Keratinocyte (primary cell): ENCODE measurements around the gene GPATCH1. TPM values are rescaled to one million over a fixed set of nuclear protein-coding genes. Genes with fewer than 3 reads are reported as not detected.

Source experiments
- DNase-seq: peaks from one replicate; pipeline ENCODE4 v3.0.0-alpha.2; 2011; ENCODE audit warnings: low read depth, missing footprints, low spot score
- FAIRE-seq: peaks from 2 replicates; lab custom pipeline; 2011; peaks lifted over from hg19 to GRCh38; lab: Jason Lieb, UNC
- H2AFZ ChIP-seq: 2 replicates; pipeline ENCODE4 v1.6.0; 2012; ENCODE audit warnings: low read length, control low read depth, inconsistent platforms; ENCODE audit not compliant: control insufficient read depth
- H3K27ac ChIP-seq: 2 replicates; pipeline ENCODE4 v1.5.1; 2011; ENCODE audit warnings: low read length; ENCODE audit not compliant: control insufficient read depth, insufficient read depth
- H3K27me3 ChIP-seq: 3 replicates; pipeline ENCODE4 v1.6.0; 2011; ENCODE audit warnings: low read length; ENCODE audit not compliant: control insufficient read depth, insufficient read depth; ENCODE audit errors: extremely low read depth
- H3K36me3 ChIP-seq, 2 experiments: 2 replicates in 1 of 2; 3 replicates in 1 of 2; pipeline ENCODE4 v1.5.1; 2011; ENCODE audit warnings: low read length in 2 of 2, mild to moderate bottlenecking in 1 of 2; ENCODE audit not compliant: control insufficient read depth in 2 of 2, insufficient read depth in 2 of 2; ENCODE audit errors: extremely low read depth in 1 of 2
- H3K4me1 ChIP-seq: 3 replicates; pipeline ENCODE4 v1.5.1; 2011; ENCODE audit warnings: low read length; ENCODE audit not compliant: control insufficient read depth, insufficient read depth; ENCODE audit errors: extremely low read depth
- H3K4me2 ChIP-seq: 3 replicates; pipeline ENCODE4 v1.6.0; 2011; ENCODE audit warnings: low read depth, low read length; ENCODE audit not compliant: control insufficient read depth, insufficient read depth; ENCODE audit errors: extremely low read depth
- H3K4me3 ChIP-seq, 3 experiments: fragments of 200-600 bp in 1 of 3; sonication (generic) in 1 of 3; 2 replicates in 2 of 3; 3 replicates in 1 of 3; pipeline ENCODE4 v1.5.1; 2011 to 2016; ENCODE audit warnings: low read length in 3 of 3, mild to moderate bottlenecking in 3 of 3, control low read depth in 2 of 3, inconsistent platforms in 1 of 3, low read depth in 1 of 3, mixed read lengths in 1 of 3, mixed run types in 1 of 3, moderate library complexity in 1 of 3; ENCODE audit not compliant: control insufficient read depth in 2 of 3, insufficient read depth in 2 of 3; ENCODE audit errors: extremely low read depth in 1 of 3
- H3K79me2 ChIP-seq: 2 replicates; pipeline ENCODE4 v1.6.0; 2012; ENCODE audit warnings: low read length; ENCODE audit not compliant: control insufficient read depth, insufficient read depth
- H3K9ac ChIP-seq: 3 replicates; pipeline ENCODE4 v1.6.0; 2011; ENCODE audit warnings: low read length; ENCODE audit not compliant: control insufficient read depth, insufficient read depth; ENCODE audit errors: extremely low read depth
- H3K9me1 ChIP-seq: 3 replicates; pipeline ENCODE4 v1.6.0; 2011; ENCODE audit warnings: low read length; ENCODE audit not compliant: control insufficient read depth, insufficient read depth; ENCODE audit errors: extremely low read depth
- H3K9me3 ChIP-seq: 2 replicates; pipeline ENCODE4 v1.5.1; 2012; ENCODE audit warnings: low read depth, low read length; ENCODE audit not compliant: control insufficient read depth
- H4K20me1 ChIP-seq: 3 replicates; pipeline ENCODE4 v1.6.0; 2011; ENCODE audit warnings: low read length; ENCODE audit not compliant: control insufficient read depth, insufficient read depth; ENCODE audit errors: extremely low read depth
- EZH2 ChIP-seq: IDR thresholded peaks from one replicate; pipeline ENCODE4 v1.6.1; 2012; ENCODE audit warnings: inconsistent platforms, mild to moderate bottlenecking, low read length, moderate library complexity
- dilution Hi-C: fragments of 300-500 bp; cut with MboI; formaldehyde crosslinking; loops from one replicate; pipeline ENCODE4 v1.7.0; 2020; ENCODE audit warnings: low sequenced_read_pairs; ENCODE audit not compliant: extremely low pct_ligation_motif_present
- polyA plus RNA-seq, 5 experiments: library from polyadenylated mRNA; depleted of rRNA in 3 of 5; stranded (reverse) in 3 of 5; stranded (forward) in 1 of 5; unstranded in 1 of 5; fragments of >200 nt; gene quantifications; 1 replicate in 1 of 5; 2 replicates in 3 of 5; 3 replicates in 1 of 5; pipeline versions ENCODE4 v1.2.1 to v1.2.3, GENCODE V29; 2011 to 2012; ENCODE audit warnings: missing spikeins in 2 of 5, low read depth in 1 of 5, low replicate concordance in 1 of 5
- TF ChIP-seq, protein P1 (sequence below), 3 experiments: IDR thresholded peaks in 1 of 3; conservative IDR thresholded peaks in 1 of 3; optimal IDR thresholded peaks in 1 of 3; 2 replicates in 2 of 3; 3 replicates in 1 of 3; pipeline versions ENCODE3 to v1.5.1; 2011; ENCODE audit warnings: low read length in 3 of 3, mild to moderate bottlenecking in 3 of 3, moderate library complexity in 2 of 3, control low read depth in 1 of 3, inconsistent platforms in 1 of 3; ENCODE audit not compliant: insufficient read depth in 2 of 3; ENCODE audit errors: extremely low read depth in 1 of 3

GPATCH1 gene
- polyA plus RNA-seq, 1 donor (not counting 4 experiments of a cell fraction or from before 2014, with no cell fraction given), result 5.8 TPM

DNA sequence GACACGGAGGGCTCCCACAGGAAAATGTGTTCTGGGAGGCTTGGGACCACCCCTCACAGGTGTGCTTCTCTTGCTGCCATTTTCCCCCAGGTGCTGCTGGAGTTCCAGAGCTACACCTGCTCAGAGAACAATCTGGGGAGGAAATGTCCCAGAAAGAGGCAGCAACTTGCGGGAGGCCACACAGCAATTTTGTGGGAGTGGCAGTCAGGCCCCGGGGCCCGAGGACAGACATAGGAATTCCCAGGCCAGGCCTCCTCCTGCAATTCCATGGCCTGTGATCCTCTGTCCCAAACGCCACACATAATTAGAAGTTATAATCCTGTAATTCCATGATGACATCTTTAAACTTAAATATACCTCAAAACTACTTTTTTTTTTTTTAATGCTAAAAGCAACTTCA lies 18.1 kb upstream of the GPATCH1 start:
- Histone ChIP-seq H3K27me3 (no peaks in the 10 kb centered on the region), H3K4me3 (peak overlapping the region in 1 of 3 experiments; percentile 38), H3K27ac (no peak overlapping the region), H4K20me1 (peaks cover 5% of the 10 kb centered on the region), H3K36me3 (no peaks in the 10 kb centered on the region), H3K4me1 (peaks cover 7% of the 10 kb centered on the region), H3K9me1 (no peaks in the 10 kb centered on the region), H3K4me2 (peak overlapping the region; percentile 73), H3K9me3 (no peaks in the 10 kb centered on the region), H3K9ac (no peak overlapping the region), H2AFZ (no peak overlapping the region), H3K79me2 (peaks cover 14% of the 10 kb centered on the region)
- FAIRE-seq (no peak), DNase-seq (no peak)
- TF ChIP-seq EZH2, result no peak
- TF ChIP-seq, protein P1, sequence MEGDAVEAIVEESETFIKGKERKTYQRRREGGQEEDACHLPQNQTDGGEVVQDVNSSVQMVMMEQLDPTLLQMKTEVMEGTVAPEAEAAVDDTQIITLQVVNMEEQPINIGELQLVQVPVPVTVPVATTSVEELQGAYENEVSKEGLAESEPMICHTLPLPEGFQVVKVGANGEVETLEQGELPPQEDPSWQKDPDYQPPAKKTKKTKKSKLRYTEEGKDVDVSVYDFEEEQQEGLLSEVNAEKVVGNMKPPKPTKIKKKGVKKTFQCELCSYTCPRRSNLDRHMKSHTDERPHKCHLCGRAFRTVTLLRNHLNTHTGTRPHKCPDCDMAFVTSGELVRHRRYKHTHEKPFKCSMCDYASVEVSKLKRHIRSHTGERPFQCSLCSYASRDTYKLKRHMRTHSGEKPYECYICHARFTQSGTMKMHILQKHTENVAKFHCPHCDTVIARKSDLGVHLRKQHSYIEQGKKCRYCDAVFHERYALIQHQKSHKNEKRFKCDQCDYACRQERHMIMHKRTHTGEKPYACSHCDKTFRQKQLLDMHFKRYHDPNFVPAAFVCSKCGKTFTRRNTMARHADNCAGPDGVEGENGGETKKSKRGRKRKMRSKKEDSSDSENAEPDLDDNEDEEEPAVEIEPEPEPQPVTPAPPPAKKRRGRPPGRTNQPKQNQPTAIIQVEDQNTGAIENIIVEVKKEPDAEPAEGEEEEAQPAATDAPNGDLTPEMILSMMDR (optimal IDR thresholded peaks at IDR 0.05 in 1 of 3, IDR thresholded peaks at IDR 0.05 in 1 of 3, conservative IDR thresholded peaks at IDR 0.05 in 1 of 3; ENCODE audit: extremely low read depth in 1 of 3, insufficient read depth in 2 of 3, low read length in 3 of 3), result no peak
- dilution Hi-C loops, result no loop called here

DNA sequence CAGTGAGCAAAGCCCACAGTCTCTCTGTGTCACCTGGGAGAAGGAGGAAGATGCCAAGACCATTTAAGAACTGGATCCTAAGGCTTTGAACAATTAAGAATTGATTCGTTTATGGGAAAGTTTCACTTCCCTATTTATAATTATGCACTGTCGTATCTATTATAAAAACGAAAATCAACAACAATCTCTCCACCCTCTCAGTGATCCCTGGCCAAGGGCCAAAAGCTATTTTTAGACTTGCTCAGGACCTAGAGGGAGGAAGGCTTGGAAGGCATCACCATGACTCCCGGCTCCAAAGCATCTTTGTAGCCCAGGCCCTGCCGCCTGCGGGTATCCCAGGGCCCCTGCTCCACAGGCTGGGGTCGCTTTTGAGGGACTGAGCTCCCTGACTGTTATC lies 17.6 kb upstream of the GPATCH1 start:
- H3K27ac ChIP-seq, result no peak overlapping the region
- DNase-seq (no peak), FAIRE-seq (no peak)
- no peaks in the 10 kb centered on the region for H3K9me3 ChIP-seq
- no peaks in the 10 kb centered on the region for H3K9me1 ChIP-seq
- peak overlapping the region; percentile 73 for H3K4me2 ChIP-seq
- peaks cover 7% of the 10 kb centered on the region for H3K4me1 ChIP-seq
- H3K4me3 ChIP-seq, result peak overlapping the region; percentile 38 to 57 (median 55)
- H3K79me2 ChIP-seq, result peaks cover 14% of the 10 kb centered on the region
- dilution Hi-C loops, result no loop called here
- H3K27me3 ChIP-seq, result no peaks in the 10 kb centered on the region
- peaks cover 5% of the 10 kb centered on the region for H4K20me1 ChIP-seq
- TF ChIP-seq EZH2, result no peak
- TF ChIP-seq, protein P1 (optimal IDR thresholded peaks at IDR 0.05 in 1 of 3, IDR thresholded peaks at IDR 0.05 in 1 of 3, conservative IDR thresholded peaks at IDR 0.05 in 1 of 3; ENCODE audit: extremely low read depth in 1 of 3, insufficient read depth in 2 of 3, low read length in 3 of 3), result no peak
- no peak overlapping the region for H2AFZ ChIP-seq
- no peaks in the 10 kb centered on the region for H3K36me3 ChIP-seq
- H3K9ac ChIP-seq, result no peak overlapping the region
